GM21825 (cell line): ENCODE results near the gene CLASP1.

ENCODE experiments used
- ATAC-seq: cut with Tn5 transposase; IDR thresholded peaks from one replicate; pipeline ENCODE4 v1.9.1; 2021; ENCODE audit warnings: mild to moderate bottlenecking, moderate library complexity; ENCODE audit not compliant: unreplicated experiment

The CLASP1 gene

GRCh38 chr2:121547646-121548045 lies 101.6 kb downstream of the CLASP1 start:
- ATAC-seq = no peak

- ATAC-seq = no peak
Observed at GRCh38 chr2:121545913-121546312, 103.3 kb downstream of the CLASP1 start.

GRCh38 chr2:121545257-121545656 lies 104.0 kb downstream of the CLASP1 start:
- no peak for ATAC-seq

GRCh38 chr2:121541495-121541894 lies 107.8 kb downstream of the CLASP1 start:
- ATAC-seq = no peak

GRCh38 chr2:121539750-121540469 lies 109.4 kb downstream of the CLASP1 start:
- no peak for ATAC-seq

- no peak for ATAC-seq
Observed at GRCh38 chr2:121536850-121537557, 112.3 kb downstream of the CLASP1 start.

- ATAC-seq = no peak
Observed at GRCh38 chr2:121536347-121536746, 112.9 kb downstream of the CLASP1 start.

- ATAC-seq = no peak
Observed at GRCh38 chr2:121534007-121534406, 115.3 kb downstream of the CLASP1 start.

- ATAC-seq = no peak
Observed at GRCh38 chr2:121532894-121533293, 116.4 kb downstream of the CLASP1 start.

- no peak for ATAC-seq
Observed at GRCh38 chr2:121532347-121532766, 116.9 kb downstream of the CLASP1 start.

GRCh38 chr2:121530212-121530705 lies 119.0 kb downstream of the CLASP1 start:
- peak; percentile 60 for ATAC-seq

- peak; percentile 4 for ATAC-seq
Observed at GRCh38 chr2:121529439-121530211, 119.6 kb downstream of the CLASP1 start.

GRCh38 chr2:121527009-121527682 lies 122.1 kb downstream of the CLASP1 start:
- ATAC-seq = no peak

- ATAC-seq = no peak
Observed at GRCh38 chr2:121524685-121525425, 124.4 kb downstream of the CLASP1 start.

- ATAC-seq = no peak
Observed at GRCh38 chr2:121521359-121521758, 127.9 kb downstream of the CLASP1 start.

GRCh38 chr2:121520641-121520994 lies 128.6 kb downstream of the CLASP1 start:
- ATAC-seq = no peak

GRCh38 chr2:121519732-121520640 lies 129.3 kb downstream of the CLASP1 start:
- ATAC-seq = no peak

- no peak for ATAC-seq
Observed at GRCh38 chr2:121519153-121519552, 130.1 kb downstream of the CLASP1 start.

GRCh38 chr2:121513597-121514333 lies 135.5 kb downstream of the CLASP1 start:
- no peak for ATAC-seq
